Dendritic cell treated with granulocyte-macrophage colony-stimulating factor and Interleukin-4, amounts not matched to agents 40 ng/mL and 50 ng/mL, for 4 days (primary cell): ENCODE data around the gene PDIA5.

ENCODE experiments used
- H3K27ac Mint-ChIP-seq: one replicate; pipeline ENCODE4 v1.8.0; 2022; ENCODE audit warnings: mild to moderate bottlenecking, mixed read lengths
- H3K27me3 Mint-ChIP-seq: one replicate; pipeline ENCODE4 v1.8.0; 2022; ENCODE audit warnings: mild to moderate bottlenecking, mixed read lengths
- H3K36me3 Mint-ChIP-seq: one replicate; pipeline ENCODE4 v1.8.0; 2022; ENCODE audit warnings: low read depth, mixed read lengths
- H3K4me1 Mint-ChIP-seq: one replicate; pipeline ENCODE4 v1.8.0; 2022; ENCODE audit warnings: low read depth, mixed read lengths
- H3K4me3 Mint-ChIP-seq: one replicate; pipeline ENCODE4 v1.8.0; 2022; ENCODE audit warnings: mild to moderate bottlenecking, moderate library complexity, mixed read lengths
- H3K9me3 Mint-ChIP-seq: one replicate; pipeline ENCODE4 v1.8.0; 2022; ENCODE audit warnings: mixed read lengths
- intact Hi-C: fragments of 100-400 bp; cut with micrococcal nuclease; formaldehyde crosslinking; loops from one replicate; pipeline ENCODE4 v1.15.0; 2022

The PDIA5 gene

DNA sequence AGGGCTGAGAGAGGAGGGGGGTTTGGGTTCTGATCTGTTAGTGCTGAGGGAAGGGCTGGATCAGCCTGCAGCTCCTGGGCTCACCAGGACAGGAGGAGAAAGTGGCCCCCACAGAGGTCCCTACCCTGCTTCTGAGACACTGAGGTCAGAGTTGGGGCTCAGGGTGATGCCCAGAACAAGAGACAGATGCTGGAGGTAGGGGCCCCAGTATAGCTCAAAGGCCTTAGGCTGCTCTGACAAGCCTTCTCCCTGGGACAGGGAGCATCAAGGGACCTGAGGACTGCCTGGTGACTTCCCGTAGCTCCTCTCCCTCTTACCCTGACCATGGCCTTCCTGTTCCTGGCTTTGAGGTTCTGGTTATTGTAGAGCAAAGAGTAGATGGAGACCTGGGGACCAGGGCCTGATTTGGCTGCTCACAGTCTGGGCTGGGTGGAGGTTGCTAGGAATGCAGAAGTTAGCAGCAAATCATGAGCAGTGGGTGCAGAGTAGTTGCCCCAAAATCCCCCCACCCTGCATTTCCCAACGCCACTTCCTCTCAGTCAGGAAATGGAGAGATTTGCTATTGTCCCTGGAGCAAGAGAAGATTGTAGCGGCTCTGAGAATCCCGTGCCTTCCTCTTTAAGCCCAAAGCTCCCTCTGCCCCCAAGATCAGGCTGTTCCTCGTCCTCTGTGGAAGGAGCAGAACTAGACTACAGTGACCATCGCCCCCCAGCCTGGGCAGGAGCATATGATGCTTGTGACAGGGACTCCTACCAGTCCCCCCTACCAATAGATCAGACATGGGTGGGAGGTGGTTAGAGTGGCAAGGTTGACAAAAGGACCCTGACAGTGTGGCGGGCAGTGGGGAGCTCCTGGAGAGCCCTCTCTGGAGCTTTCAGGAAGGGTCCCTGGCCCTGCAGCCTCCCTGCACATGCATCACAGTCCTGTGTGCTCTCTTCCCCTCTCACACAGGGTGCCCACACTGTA, 87.5 kb downstream of the PDIA5 start:
- H3K9me3 Mint-ChIP-seq = no peaks in the 10 kb centered on the region
- H3K27ac Mint-ChIP-seq = peak overlapping the region; percentile 50
- intact Hi-C loops = no loop called here
- H3K27me3 Mint-ChIP-seq = no peaks in the 10 kb centered on the region
- peaks cover 55% of the 10 kb centered on the region for H3K4me1 Mint-ChIP-seq
- H3K4me3 Mint-ChIP-seq = no peak overlapping the region
- H3K36me3 Mint-ChIP-seq = peaks cover 44% of the 10 kb centered on the region

DNA sequence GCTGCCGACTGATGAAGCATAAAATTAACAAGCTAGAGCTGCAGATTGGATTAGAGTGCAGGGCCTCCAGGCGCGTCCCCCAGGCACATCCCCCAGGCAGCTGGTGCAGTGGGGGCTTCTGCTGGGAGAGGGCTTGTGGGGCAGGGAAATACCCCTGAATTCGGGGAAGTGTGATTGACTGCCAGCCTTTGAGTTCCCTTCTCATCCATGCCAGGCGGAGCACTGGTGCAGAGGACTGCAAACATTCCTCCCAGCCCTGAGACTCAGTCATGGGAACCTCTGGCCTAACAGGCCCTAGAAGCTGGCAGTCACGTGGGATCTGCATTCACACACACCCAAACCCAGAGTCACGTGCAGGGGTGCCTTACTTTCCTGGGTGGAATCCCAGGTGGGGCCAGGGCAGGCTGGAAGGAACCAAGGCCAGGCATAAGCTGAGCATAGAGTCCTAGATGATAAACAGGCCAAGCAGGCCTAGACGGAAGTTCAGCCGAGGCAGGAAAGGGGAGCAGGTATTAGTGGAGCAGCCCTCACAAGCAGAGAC, 88.7 kb downstream of the PDIA5 start:
- Mint-ChIP-seq H3K27me3 (no peaks in the 10 kb centered on the region), H3K9me3 (no peaks in the 10 kb centered on the region), H3K27ac (peak overlapping the region; percentile 59), H3K4me1 (peaks cover 55% of the 10 kb centered on the region), H3K4me3 (no peak overlapping the region), H3K36me3 (peaks cover 40% of the 10 kb centered on the region)
- intact Hi-C loops = no loop called here

DNA sequence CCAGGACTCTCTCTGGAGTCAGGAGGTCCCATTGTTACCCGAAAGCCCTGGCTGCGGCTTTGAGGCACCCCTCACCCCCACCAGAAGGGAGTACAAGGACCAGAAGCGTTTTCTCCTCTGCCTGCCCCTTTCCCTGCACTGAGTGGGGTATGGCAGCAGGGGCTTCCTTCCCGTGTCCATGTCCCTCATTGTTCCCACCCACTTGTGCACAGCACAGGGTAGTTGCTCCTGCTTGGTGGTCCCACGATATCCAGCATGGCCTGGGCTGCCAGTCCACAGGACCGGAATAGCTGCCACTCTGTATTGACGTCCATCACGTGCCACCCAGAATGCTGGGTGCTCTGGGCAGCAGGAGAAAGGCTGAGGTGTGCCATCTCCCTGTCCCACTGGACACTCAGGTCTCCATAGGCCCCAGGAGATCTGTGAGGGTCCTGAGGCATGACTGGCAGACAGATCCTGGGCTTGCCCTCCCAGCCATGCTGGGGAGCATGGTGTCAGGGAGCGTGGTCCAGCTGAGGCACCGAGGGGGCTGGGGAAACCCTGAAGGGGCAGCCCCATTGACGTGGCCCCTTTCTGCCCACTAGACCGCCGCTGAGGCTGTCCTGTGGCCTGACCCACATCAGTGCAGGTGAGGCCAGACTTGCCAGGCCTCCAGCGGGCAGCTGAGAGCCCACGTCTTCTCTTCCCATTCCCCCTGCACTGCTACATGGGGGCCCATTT, 89.6 kb downstream of the PDIA5 start:
- Mint-ChIP-seq H3K27me3 (no peaks in the 10 kb centered on the region), H3K4me3 (no peak overlapping the region), H3K36me3 (peaks cover 41% of the 10 kb centered on the region), H3K9me3 (no peaks in the 10 kb centered on the region), H3K4me1 (peaks cover 51% of the 10 kb centered on the region), H3K27ac (no peak overlapping the region)
- intact Hi-C loops = no loop called here

DNA sequence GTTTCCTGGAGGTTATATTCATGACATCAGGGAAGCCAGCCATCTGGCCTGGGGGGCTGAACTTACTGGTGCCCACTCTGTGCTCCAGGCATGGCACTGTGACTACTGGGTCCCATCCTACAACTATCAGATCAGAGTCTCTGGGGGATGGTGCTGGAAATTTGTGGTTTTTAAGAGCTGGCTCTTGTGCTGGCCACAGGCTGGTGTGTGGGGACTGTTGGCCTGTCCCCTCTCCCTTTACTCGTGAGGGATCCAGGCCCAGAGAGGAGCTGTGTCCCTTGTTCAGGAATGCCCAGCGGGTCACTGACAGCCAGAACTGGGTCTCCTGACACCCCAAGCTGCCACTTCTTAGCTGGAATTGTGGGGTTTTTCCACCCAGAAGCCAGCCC, 90.4 kb downstream of the PDIA5 start:
- peaks cover 49% of the 10 kb centered on the region for H3K36me3 Mint-ChIP-seq

DNA sequence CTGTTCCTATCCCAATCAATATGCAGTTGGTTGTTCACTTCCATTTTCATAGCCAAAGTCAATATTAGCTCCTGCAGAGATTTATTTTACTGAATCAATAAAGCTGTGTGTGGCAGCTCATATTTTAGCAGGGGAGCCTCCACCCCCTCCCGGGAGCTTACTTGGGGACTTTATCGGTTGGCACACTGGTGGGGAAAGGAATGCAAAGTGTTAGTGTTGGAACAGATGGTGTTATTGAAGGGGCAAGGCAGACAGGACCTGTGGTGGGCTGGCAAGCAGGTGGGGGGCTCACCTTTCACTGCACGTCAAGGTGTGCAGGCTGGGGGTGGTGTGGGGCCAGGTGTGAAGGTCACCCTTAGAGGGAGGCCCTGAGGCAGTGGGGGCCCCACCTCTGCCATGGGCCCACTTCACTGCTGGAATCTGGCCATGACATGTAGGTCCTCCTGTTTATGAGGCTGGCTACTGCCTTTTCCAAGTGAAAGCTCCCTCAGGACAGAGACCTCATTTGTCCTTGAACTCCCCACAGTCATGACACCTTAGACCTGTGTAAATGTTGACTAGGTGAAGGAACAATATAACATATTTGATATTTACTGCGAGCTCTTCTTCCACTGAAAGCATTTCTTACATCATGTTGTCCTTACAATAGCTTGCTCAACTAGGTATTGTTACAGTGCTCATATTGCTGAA, 90.9 kb downstream of the PDIA5 start:
- no peaks in the 10 kb centered on the region for H3K27me3 Mint-ChIP-seq
- no peaks in the 10 kb centered on the region for H3K9me3 Mint-ChIP-seq
- intact Hi-C loops = no loop called here
- H3K36me3 Mint-ChIP-seq = peaks cover 54% of the 10 kb centered on the region
- no peak overlapping the region for H3K27ac Mint-ChIP-seq
- H3K4me1 Mint-ChIP-seq = peaks cover 38% of the 10 kb centered on the region
- no peak overlapping the region for H3K4me3 Mint-ChIP-seq

More for the DNA sequence above, 90.4 kb downstream of the PDIA5 start:
- Mint-ChIP-seq H3K27me3 (no peaks in the 10 kb centered on the region), H3K27ac (no peak overlapping the region), H3K9me3 (no peaks in the 10 kb centered on the region), H3K4me3 (no peak overlapping the region), H3K4me1 (peaks cover 44% of the 10 kb centered on the region)
- intact Hi-C loops = no loop called here

DNA sequence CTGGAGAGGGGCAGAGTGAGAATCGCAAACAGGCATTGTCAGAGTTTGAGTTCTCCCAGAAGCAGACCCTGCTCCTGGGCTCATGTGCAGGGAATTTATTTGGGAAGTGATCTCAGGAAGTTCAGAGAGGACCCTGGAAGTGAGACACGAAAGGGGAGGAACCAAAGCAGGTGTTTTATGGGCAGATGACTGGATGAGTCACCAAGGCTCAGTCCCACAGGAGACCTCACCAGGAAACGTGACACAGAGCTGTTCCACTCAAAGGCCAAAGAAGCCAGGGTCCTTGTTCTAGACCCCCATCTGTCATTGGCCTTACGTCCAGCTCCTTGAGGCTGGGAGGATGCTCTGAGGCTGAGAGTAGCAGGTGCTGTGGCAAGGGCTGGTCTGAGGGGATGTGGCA, 91.5 kb downstream of the PDIA5 start:
- Mint-ChIP-seq H3K27me3 (no peaks in the 10 kb centered on the region), H3K4me3 (no peak overlapping the region), H3K36me3 (peaks cover 59% of the 10 kb centered on the region), H3K9me3 (no peaks in the 10 kb centered on the region), H3K27ac (no peak overlapping the region), H3K4me1 (peaks cover 32% of the 10 kb centered on the region)
- intact Hi-C loops = no loop called here

DNA sequence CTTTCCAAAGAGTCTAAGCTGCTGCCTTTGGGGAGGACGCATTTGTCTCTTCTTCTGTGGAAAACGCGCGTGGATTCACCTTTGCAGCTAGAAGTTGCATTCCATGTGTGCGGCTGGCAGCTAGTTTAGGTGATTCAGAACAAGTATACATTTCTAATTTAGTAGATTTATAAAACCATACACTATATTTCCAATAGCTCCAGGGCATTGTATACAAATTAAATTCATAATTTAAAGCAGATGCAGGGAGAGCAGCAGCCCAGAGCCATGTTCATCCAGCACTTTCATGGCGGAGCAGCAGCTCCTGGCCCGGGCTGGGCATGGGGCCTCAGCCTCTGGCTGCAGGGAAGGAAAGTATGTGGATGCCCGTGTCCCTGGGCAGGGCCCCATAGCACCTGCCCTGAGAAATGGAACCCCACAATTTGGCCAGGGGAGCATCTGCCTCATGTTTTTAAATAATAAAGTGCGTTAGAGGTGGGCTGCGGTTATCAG, 92.1 kb downstream of the PDIA5 start:
- Mint-ChIP-seq H3K4me1 (peaks cover 26% of the 10 kb centered on the region), H3K4me3 (no peak overlapping the region), H3K27ac (no peak overlapping the region), H3K27me3 (no peaks in the 10 kb centered on the region), H3K36me3 (peaks cover 61% of the 10 kb centered on the region), H3K9me3 (no peaks in the 10 kb centered on the region)
- intact Hi-C loops = no loop called here

DNA sequence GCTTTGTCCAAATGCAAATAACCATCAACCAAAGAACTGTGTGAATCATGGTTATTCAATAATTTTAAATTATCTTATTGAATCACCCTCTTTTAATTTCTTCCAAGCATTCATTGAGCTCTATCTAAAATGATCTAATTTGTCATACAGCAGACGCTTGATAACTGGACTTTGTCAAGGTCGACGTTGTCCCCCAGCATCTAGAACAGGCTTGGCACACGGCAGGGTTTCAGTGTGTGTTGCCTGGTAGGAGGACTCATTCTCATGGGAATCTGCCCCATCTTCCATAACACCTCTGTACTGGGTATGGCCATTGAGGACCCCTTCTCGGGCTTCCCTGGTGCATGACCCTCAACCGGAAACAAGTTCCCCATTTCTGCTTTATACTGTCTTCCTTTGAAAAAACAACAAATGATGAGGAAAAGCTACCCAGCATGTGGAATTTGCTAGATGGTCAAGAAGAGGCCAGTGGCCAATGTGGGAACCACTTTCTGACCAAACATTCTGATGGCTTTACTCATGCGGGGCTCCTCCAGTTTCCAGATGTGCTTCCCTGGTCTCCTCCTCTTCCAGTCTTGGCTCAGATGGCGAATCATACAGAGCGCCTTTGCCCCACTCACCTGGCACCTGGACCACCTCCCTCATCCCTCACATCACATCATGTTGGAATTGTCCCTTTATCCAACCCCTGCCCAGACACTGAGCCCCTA, 93.3 kb downstream of the PDIA5 start:
- Mint-ChIP-seq H3K36me3 (peaks cover 72% of the 10 kb centered on the region), H3K9me3 (no peaks in the 10 kb centered on the region), H3K27ac (no peak overlapping the region), H3K27me3 (no peaks in the 10 kb centered on the region), H3K4me1 (peaks cover 15% of the 10 kb centered on the region), H3K4me3 (no peak overlapping the region)
- intact Hi-C loops = no loop called here

DNA sequence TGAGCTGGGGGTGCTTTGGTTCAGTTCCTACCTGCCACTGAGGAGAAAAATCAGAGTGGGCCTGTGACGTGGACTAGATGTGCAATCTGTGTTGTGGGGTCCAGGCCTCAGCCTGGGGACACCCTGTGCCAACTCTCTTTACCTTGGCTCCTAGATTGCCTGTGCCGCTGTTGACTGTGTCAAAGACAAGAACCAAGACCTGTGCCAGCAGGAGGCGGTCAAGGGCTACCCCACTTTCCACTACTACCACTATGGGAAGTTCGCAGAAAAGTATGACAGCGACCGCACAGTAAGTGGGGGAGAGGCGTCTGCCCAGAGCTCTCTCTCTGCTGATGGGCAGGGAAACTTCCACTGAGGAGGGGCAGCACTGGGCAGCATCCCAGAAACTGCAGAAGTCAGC, 94.3 kb downstream of the PDIA5 start:
- Mint-ChIP-seq H3K27ac (no peak overlapping the region), H3K9me3 (no peaks in the 10 kb centered on the region), H3K36me3 (peaks cover 74% of the 10 kb centered on the region), H3K27me3 (no peaks in the 10 kb centered on the region), H3K4me1 (peaks cover 6% of the 10 kb centered on the region), H3K4me3 (no peak overlapping the region)
- intact Hi-C loops = no loop called here

DNA sequence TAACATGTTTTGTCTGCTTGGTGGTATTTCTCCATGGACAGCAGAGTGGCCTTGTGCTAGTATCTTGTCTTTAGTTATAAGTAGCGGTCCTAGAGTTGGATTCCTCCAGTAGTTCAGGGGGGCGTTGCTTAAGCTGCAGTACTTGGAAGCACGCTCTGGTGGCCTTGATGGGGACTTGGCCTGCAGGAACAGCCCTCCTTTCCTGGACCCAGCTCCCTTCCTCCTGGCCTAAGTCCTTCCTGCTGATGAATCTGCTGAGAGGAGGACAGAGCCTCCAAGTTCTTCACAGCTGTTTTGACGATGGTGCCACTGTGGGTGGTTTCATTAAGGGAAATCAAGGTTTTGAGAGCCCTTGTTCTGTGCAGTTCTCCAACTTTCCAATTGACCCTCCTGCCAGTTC, 96.3 kb downstream of the PDIA5 start:
- intact Hi-C loops = no loop called here
- no peaks in the 10 kb centered on the region for H3K9me3 Mint-ChIP-seq
- H3K4me3 Mint-ChIP-seq = no peak overlapping the region
- peaks cover 4% of the 10 kb centered on the region for H3K4me1 Mint-ChIP-seq
- no peaks in the 10 kb centered on the region for H3K27me3 Mint-ChIP-seq
- H3K36me3 Mint-ChIP-seq = peaks cover 60% of the 10 kb centered on the region
- no peak overlapping the region for H3K27ac Mint-ChIP-seq

DNA sequence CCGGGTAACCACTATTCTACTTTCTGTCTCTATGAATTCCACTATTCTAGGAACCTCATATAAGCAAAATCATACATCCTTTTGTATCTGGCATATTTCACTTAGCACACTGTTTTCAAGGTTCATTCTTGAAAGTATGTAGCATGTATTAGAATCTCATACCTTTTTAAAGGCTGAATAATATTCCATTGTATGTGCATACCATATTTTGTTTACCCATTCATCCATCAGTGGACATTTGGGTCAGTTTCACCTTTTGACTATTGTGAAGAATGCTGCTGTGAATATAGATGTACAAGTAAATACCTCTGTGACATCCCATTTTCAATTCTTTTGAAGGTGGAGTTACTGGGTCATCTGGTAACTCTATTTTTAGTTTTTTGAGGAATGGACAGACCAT, 98.3 kb downstream of the PDIA5 start:
- peaks cover 50% of the 10 kb centered on the region for H3K36me3 Mint-ChIP-seq
- intact Hi-C loops = no loop called here
- H3K27ac Mint-ChIP-seq = no peak overlapping the region
- no peak overlapping the region for H3K4me3 Mint-ChIP-seq
- no peaks in the 10 kb centered on the region for H3K4me1 Mint-ChIP-seq
- H3K9me3 Mint-ChIP-seq = no peaks in the 10 kb centered on the region
- H3K27me3 Mint-ChIP-seq = no peaks in the 10 kb centered on the region

DNA sequence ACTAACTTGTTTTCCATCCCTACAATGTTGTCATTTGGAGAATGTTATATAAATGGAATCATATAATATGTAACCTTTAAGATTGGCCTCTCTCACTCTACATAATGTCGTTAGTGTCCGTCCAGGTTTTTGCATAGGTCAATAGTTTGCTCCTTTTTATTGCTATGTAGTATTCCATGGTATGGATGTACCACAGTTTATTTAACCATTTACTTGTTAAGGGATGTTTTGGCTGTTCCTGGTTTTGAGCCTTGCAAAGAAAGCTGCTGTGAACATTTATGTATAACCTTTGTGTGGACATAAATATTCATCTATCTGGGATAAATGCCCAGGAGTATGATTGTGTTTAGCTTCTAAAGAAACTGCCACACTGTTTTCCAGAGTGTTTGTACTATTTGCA, 100.9 kb downstream of the PDIA5 start:
- peaks cover 25% of the 10 kb centered on the region for H3K36me3 Mint-ChIP-seq
- intact Hi-C loops = no loop called here

DNA sequence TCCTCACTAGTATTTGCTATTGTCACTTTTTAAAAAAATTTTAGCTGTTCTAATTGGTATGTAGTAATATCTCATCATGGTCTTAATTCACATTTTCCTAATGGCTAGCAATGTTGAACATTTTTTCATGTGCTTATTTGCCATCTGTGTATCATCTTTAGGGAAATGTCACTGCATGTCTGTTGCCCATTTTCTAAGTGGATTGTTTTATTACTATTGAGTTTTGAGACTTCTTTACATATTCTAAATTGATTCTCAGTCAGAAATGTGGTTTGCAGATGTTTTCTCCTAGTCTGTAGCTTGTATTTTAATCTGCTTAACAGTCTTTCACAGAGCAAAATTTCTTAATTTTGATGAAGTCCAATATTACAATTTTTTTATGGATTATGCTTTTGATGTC, 101.3 kb downstream of the PDIA5 start:
- intact Hi-C loops = no loop called here
- H3K36me3 Mint-ChIP-seq = peaks cover 21% of the 10 kb centered on the region

More for the DNA sequence above, 100.9 kb downstream of the PDIA5 start:
- Mint-ChIP-seq H3K9me3 (no peaks in the 10 kb centered on the region), H3K27me3 (no peaks in the 10 kb centered on the region), H3K4me1 (no peaks in the 10 kb centered on the region), H3K27ac (no peak overlapping the region), H3K4me3 (no peak overlapping the region)

More for the DNA sequence above, 101.3 kb downstream of the PDIA5 start:
- no peak overlapping the region for H3K4me3 Mint-ChIP-seq
- H3K27me3 Mint-ChIP-seq = no peaks in the 10 kb centered on the region
- H3K9me3 Mint-ChIP-seq = no peaks in the 10 kb centered on the region
- no peaks in the 10 kb centered on the region for H3K4me1 Mint-ChIP-seq
- no peak overlapping the region for H3K27ac Mint-ChIP-seq
